CD14-positive monocyte (primary cell): Measurements from ENCODE around the gene TSGA10IP. TPM values are rescaled to one million over a fixed set of nuclear protein-coding genes. Genes with fewer than 3 reads are reported as not detected.

ENCODE experiments used
- DNase-seq, 3 donors: peaks; one replicate each; pipeline ENCODE4 v3.0.0-alpha.2; 2011 to 2022
- H2AFZ ChIP-seq: 2 replicates; pipeline ENCODE4 v1.6.0; 2012; ENCODE audit warnings: mild to moderate bottlenecking, low read depth, low read length, inconsistent platforms; ENCODE audit not compliant: insufficient read depth, poor library complexity, severe bottlenecking
- H3K27ac ChIP-seq, 2 donors: 1 replicate in 1 of 2; 2 replicates in 1 of 2; pipeline ENCODE4 v1.5.1; 2012 to 2013; ENCODE audit warnings: low read length in 2 of 2, control low read depth in 1 of 2, inconsistent platforms in 1 of 2, low read depth in 1 of 2, mild to moderate bottlenecking in 1 of 2
- H3K27me3 ChIP-seq, 2 donors: one replicate each; pipeline versions ENCODE4 v1.6.0 to v1.6.1; 2011 to 2013; ENCODE audit warnings: low read length in 2 of 2; ENCODE audit not compliant: control insufficient read depth in 2 of 2, insufficient read depth in 2 of 2
- H3K36me3 ChIP-seq, 2 donors: replicated peaks in 1 of 2; 1 replicate in 1 of 2; 2 replicates in 1 of 2; pipeline versions ENCODE4 v1.5.1 to v1.6.1; 2012 to 2013; ENCODE audit warnings: low read length in 2 of 2, control low read depth in 1 of 2, inconsistent platforms in 1 of 2, mild to moderate bottlenecking in 1 of 2; ENCODE audit not compliant: insufficient read depth in 2 of 2, control insufficient read depth in 1 of 2
- H3K4me1 ChIP-seq, 2 donors: 1 replicate in 1 of 2; 2 replicates in 1 of 2; pipeline versions ENCODE4 v1.5.1 to v1.6.1; 2012 to 2013; ENCODE audit warnings: low read length in 2 of 2, control low read depth in 1 of 2, inconsistent platforms in 1 of 2, mild to moderate bottlenecking in 1 of 2, moderate library complexity in 1 of 2; ENCODE audit not compliant: insufficient read depth in 2 of 2, control insufficient read depth in 1 of 2
- H3K4me2 ChIP-seq: replicated peaks from 2 replicates; pipeline ENCODE3; 2012; ENCODE audit warnings: low read length, moderate library complexity, mild to moderate bottlenecking; ENCODE audit not compliant: poor library complexity, severe bottlenecking; ENCODE audit errors: extremely low read depth
- H3K4me3 ChIP-seq, 3 experiments: fragments of 200-600 bp in 1 of 3; sonication (generic) in 1 of 3; replicated peaks in 1 of 3; 1 replicate in 2 of 3; 2 replicates in 1 of 3; pipeline ENCODE4 v1.5.1; 2011 to 2013; ENCODE audit warnings: low read length in 3 of 3, mild to moderate bottlenecking in 3 of 3, control low read depth in 2 of 3, low read depth in 2 of 3, inconsistent platforms in 1 of 3, moderate library complexity in 1 of 3
- H3K79me2 ChIP-seq: 2 replicates; pipeline ENCODE4 v1.6.0; 2012; ENCODE audit warnings: mild to moderate bottlenecking, control low read depth, inconsistent platforms, low read length, moderate library complexity; ENCODE audit not compliant: insufficient read depth
- H3K9ac ChIP-seq: 2 replicates; pipeline ENCODE4 v1.6.0; 2017; ENCODE audit warnings: low read length, mild to moderate bottlenecking; ENCODE audit not compliant: insufficient read depth, poor library complexity, severe bottlenecking
- H3K9me3 ChIP-seq, 2 donors: replicated peaks in 1 of 2; 1 replicate in 1 of 2; 2 replicates in 1 of 2; pipeline versions ENCODE4 v1.5.1 to v1.6.1; 2012 to 2013; ENCODE audit warnings: low read length in 2 of 2, control low read depth in 1 of 2; ENCODE audit not compliant: control insufficient read depth in 1 of 2, insufficient read depth in 1 of 2
- H4K20me1 ChIP-seq: 2 replicates; pipeline ENCODE4 v1.6.0; 2012; ENCODE audit warnings: mild to moderate bottlenecking, low read length, control low read depth, moderate library complexity; ENCODE audit not compliant: insufficient read depth
- H3K27ac Mint-ChIP-seq, 7 donors: one replicate each; pipeline ENCODE4 v1.8.0; 2020; ENCODE audit warnings: mild to moderate bottlenecking in 7 of 7, mixed read lengths in 7 of 7, moderate library complexity in 6 of 7, inconsistent platforms in 2 of 7
- H3K27me3 Mint-ChIP-seq, 3 donors: one replicate each; pipeline ENCODE4 v1.8.0; 2021 to 2022; ENCODE audit warnings: low read depth in 3 of 3, mild to moderate bottlenecking in 3 of 3, mixed read lengths in 3 of 3, moderate library complexity in 3 of 3, inconsistent platforms in 1 of 3
- H3K36me3 Mint-ChIP-seq, 2 donors: one replicate each; pipeline ENCODE4 v1.8.0; 2020; ENCODE audit warnings: mixed read lengths in 2 of 2, inconsistent platforms in 1 of 2, mild to moderate bottlenecking in 1 of 2
- H3K4me1 Mint-ChIP-seq: one replicate; pipeline ENCODE4 v1.8.0; 2020; ENCODE audit warnings: mild to moderate bottlenecking, mixed read lengths
- H3K4me3 Mint-ChIP-seq, 2 donors: one replicate each; pipeline ENCODE4 v1.8.0; 2020; ENCODE audit warnings: mild to moderate bottlenecking in 2 of 2, mixed read lengths in 2 of 2, moderate library complexity in 1 of 2
- H3K9me3 Mint-ChIP-seq, 7 donors: one replicate each; pipeline ENCODE4 v1.8.0; 2020 to 2022; ENCODE audit warnings: mixed read lengths in 7 of 7, mild to moderate bottlenecking in 6 of 7, moderate library complexity in 6 of 7, inconsistent platforms in 2 of 7
- CTCF ChIP-seq: fragments of 200-600 bp; IDR thresholded peaks from one replicate; pipeline ENCODE4 v1.8.0; 2022; ENCODE audit warnings: antibody characterized with exemption, mild to moderate bottlenecking
- WGBS: methylation state at CpG from one replicate; pipeline ENCODE4 v1.1.5; 2013; ENCODE audit warnings: missing lambda C conversion rate; ENCODE audit not compliant: insufficient coverage; 5-methylcytosine and 5-hydroxymethylcytosine counted together
- intact Hi-C, 2 donors: fragments of 100-400 bp; cut with micrococcal nuclease; formaldehyde crosslinking; loops; one replicate each; pipeline versions ENCODE4 v1.15.0 to v1.15.1; 2023
- polyA plus RNA-seq, 3 donors: library from polyadenylated mRNA; depleted of rRNA in 1 of 3; unstranded in 2 of 3; stranded (reverse) in 1 of 3; fragments of 300-500 nt in 2 of 3; fragments of >200 nt in 1 of 3; fragmentation: Illumina TruSeq in 2 of 3; gene quantifications; 1 replicate in 2 of 3; 2 replicates in 1 of 3; pipeline ENCODE4 v1.2.3, GENCODE V29; 2012 to 2021

Gene TSGA10IP
- polyA plus RNA-seq, 3 donors: 0.67 to 0.71 TPM; not detected in 1

- H3K4me1 Mint-ChIP-seq: peaks cover 31% of the 10 kb centered on the region
- peak overlapping the region in 2 of 7 donors; percentile 13 to 24 for H3K27ac Mint-ChIP-seq
- Histone ChIP-seq H3K4me3 (no peak overlapping the region), H3K79me2 (peaks cover 6% of the 10 kb centered on the region), H3K27ac (no peak overlapping the region), H3K9ac (no peak overlapping the region), H4K20me1 (no peaks in the 10 kb centered on the region), H3K4me2 (no peak overlapping the region), H3K36me3 (peaks cover 12 to 28% of the 10 kb centered on the region in 2 donors), H2AFZ (no peak overlapping the region), H3K4me1 (peaks cover 25 to 34% of the 10 kb centered on the region in 2 donors), H3K9me3 (no peaks in the 10 kb centered on the region), H3K27me3 (no peaks in the 10 kb centered on the region)
- 100% methylated on average over 1 of the region's 2 CpGs for WGBS
- H3K4me3 Mint-ChIP-seq: no peak overlapping the region
- H3K27me3 Mint-ChIP-seq: peaks cover 0 to 1% (median under 1%) of the 10 kb centered on the region in 3 donors
- peaks cover 26 to 30% of the 10 kb centered on the region in 2 donors for H3K36me3 Mint-ChIP-seq
- no peak for DNase-seq
- no peak for TF ChIP-seq CTCF
- intact Hi-C loops: loop anchor here in 1 of 2 donors (5.0 kb wide), 1 partner anchor 38 kb away; the partner anchor contains the start of gene FIBP
- no peaks in the 10 kb centered on the region for H3K9me3 Mint-ChIP-seq
These were observed 19.9 kb upstream of the TSGA10IP start for GRCh38 chr11:65925397-65925796.

GRCh38 chr11:65927904-65928397, 17.3 kb upstream of the TSGA10IP start:
- Histone ChIP-seq H3K9ac (peak overlapping the region; percentile 61), H3K36me3 (peaks cover 4 to 14% of the 10 kb centered on the region in 2 donors), H3K4me1 (peaks cover 18 to 26% of the 10 kb centered on the region in 2 donors), H3K9me3 (no peaks in the 10 kb centered on the region), H3K79me2 (no peaks in the 10 kb centered on the region), H3K27ac (peak overlapping the region; percentile 72 to 90), H3K27me3 (no peaks in the 10 kb centered on the region), H3K4me2 (peak overlapping the region; percentile 80), H4K20me1 (no peaks in the 10 kb centered on the region), H3K4me3 (peak overlapping the region; percentile 22 to 71 (median 39)), H2AFZ (peak overlapping the region; percentile 94)
- Mint-ChIP-seq H3K36me3 (peaks cover 12 to 13% of the 10 kb centered on the region in 2 donors), H3K4me3 (peak overlapping the region; percentile 77 to 90), H3K9me3 (no peaks in the 10 kb centered on the region), H3K4me1 (peaks cover 28% of the 10 kb centered on the region), H3K27me3 (peaks cover 0 to 2% (median 1%) of the 10 kb centered on the region in 3 donors), H3K27ac (peak overlapping the region; percentile 85 to 94 (median 93))
- TF ChIP-seq CTCF: no peak
- intact Hi-C loops: loop anchor here in 1 of 2 donors (5.0 kb wide), 1 partner anchor 41 kb away; the partner anchor contains the start of gene FIBP
- peak; percentile 65 to 73 (median 68) for DNase-seq
- WGBS: 2% methylated on average over 5 of the region's 9 CpGs
